A549 (cell line): ENCODE measurements around the gene CXCL9.

Experiments used
- MAX ChIP-seq: IDR thresholded peaks from 2 replicates; pipeline ENCODE4 v1.6.1; 2012
- REST ChIP-seq: fragments of 200-600 bp; sonication (generic); IDR thresholded peaks from 2 replicates; pipeline ENCODE4 v1.6.1; 2016; ENCODE audit warnings: antibody characterized with exemption, mild to moderate bottlenecking, moderate library complexity
- ZC3H11A ChIP-seq: fragments of 450-650 bp; IDR thresholded peaks from 2 replicates; pipeline ENCODE4 v1.6.1; 2014; ENCODE audit warnings: antibody characterized with exemption, mild to moderate bottlenecking
- TF ChIP-seq, protein P1 (sequence below): fragments of >200 bp; sonication (Bioruptor Twin); formaldehyde crosslinking; IDR thresholded peaks from 3 replicates; pipeline ENCODE4 v1.5.1; 2016

GRCh38 chr4:76035141-76035540 lies 27.8 kb upstream of the CXCL9 start:
- no peak for TF ChIP-seq REST
- TF ChIP-seq, protein P1, sequence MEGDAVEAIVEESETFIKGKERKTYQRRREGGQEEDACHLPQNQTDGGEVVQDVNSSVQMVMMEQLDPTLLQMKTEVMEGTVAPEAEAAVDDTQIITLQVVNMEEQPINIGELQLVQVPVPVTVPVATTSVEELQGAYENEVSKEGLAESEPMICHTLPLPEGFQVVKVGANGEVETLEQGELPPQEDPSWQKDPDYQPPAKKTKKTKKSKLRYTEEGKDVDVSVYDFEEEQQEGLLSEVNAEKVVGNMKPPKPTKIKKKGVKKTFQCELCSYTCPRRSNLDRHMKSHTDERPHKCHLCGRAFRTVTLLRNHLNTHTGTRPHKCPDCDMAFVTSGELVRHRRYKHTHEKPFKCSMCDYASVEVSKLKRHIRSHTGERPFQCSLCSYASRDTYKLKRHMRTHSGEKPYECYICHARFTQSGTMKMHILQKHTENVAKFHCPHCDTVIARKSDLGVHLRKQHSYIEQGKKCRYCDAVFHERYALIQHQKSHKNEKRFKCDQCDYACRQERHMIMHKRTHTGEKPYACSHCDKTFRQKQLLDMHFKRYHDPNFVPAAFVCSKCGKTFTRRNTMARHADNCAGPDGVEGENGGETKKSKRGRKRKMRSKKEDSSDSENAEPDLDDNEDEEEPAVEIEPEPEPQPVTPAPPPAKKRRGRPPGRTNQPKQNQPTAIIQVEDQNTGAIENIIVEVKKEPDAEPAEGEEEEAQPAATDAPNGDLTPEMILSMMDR: no peak
- TF ChIP-seq MAX: no peak
- TF ChIP-seq ZC3H11A: no peak
